HG03280 (cell line): ENCODE measurements around the gene ME1.
"Not testable (repeated sequence)": the region's sequence is repeated elsewhere in the genome, so short reads cannot be mapped to it uniquely, and the experiment has no call there.

Experiments used
- ATAC-seq: cut with Tn5 transposase; IDR thresholded peaks from one replicate; pipeline ENCODE4 v1.9.1; 2021; ENCODE audit warnings: mild to moderate bottlenecking, moderate library complexity; ENCODE audit not compliant: unreplicated experiment

Gene ME1

DNA sequence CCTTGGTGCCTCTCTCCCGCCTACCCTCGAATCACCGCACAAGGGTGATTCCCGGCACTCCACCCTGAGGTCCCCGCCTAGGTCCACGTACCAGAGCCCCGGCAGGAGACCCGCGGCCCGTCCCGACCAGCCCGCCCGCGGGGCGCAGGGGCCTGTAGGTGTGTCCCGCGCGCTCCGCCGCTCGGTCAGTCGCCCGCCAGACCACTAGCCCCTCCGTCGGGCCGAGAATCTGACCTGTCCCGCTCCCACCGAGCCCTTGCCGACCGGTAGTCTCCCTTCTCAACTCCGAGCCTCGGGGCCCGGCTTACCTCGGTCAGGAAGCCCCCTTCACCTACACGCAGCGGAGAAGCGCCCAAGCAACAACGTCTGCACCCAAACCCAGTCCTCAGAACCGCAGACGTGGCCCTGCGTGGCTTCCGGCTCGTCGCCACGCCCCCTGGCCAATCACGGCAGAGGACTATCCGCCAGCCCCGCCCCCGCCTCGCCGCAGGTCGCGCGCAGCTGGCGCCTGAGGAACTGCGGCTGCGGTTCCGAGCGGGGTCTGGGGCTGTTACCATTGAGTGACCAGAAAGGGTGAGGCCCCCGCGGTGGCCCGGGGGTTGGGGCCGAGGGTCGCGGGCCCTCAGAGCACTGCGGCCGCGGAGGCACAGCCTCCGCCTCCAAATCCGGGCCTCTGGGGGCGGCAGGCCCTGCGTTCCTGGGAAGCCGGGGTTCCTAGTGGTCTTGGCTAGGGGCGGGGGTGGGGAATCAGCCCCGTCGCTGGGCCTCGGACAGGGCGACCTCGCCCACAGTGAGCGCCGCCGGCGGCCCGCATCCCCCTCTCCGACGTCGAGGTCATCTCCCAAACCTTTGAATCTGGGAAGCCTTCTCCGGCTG, 237.7 kb downstream of the ME1 start, which contains the start of the genes PGM3 and RWDD2A:
Gene PGM3, minus strand, starts transcription at position 395 of the 876 bp plus-strand sequence. CDS start 2,253 bp downstream, outside the sequence.
Gene RWDD2A, plus strand, starts transcription at position 487 of the 876 bp plus-strand sequence. CDS start 1,095 bp downstream, outside the sequence.
- ATAC-seq, result peak; percentile 98

DNA sequence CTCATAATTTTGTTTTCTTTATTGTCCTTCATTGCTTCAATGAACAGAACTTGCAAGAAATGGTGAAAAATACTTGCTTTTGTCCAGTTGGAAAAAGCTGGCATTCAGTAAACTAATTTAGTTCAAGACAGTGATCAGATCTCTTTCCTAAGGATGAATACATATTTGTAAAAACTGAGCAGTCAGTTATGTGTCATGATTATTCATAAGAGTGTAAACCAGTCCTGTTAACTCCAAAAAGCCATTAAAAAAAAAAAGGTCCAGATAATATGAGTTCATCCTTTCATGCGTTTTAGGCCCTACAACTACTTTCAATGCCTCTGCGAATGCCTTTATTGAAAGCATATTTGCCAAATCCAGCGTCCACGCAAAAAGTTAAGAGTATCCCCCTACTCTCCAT, 238.4 kb downstream of the ME1 start:
- ATAC-seq, result no peak

GRCh38 chr6:83191974-83192373, 238.9 kb downstream of the ME1 start:
- ATAC-seq, result not testable (repeated sequence)

DNA sequence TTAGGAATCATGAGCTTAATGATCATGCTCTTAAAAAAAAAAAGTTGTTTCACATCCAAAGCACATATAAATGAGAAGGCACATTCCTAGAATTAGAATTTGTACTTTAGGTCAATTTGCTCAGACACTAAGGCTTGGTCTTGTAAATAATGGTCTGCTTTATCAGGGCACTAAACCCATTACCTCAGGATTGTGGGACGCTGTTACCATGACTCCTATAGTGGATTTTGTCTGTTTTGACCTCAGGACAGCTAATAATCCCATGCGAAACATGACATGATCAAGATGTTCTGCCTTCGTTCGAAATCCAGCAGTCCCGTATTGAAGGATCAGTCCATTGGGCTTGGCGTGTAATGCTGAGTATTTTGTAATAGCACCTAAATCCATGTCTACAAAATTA, 240.2 kb downstream of the ME1 start:
- no peak for ATAC-seq

DNA sequence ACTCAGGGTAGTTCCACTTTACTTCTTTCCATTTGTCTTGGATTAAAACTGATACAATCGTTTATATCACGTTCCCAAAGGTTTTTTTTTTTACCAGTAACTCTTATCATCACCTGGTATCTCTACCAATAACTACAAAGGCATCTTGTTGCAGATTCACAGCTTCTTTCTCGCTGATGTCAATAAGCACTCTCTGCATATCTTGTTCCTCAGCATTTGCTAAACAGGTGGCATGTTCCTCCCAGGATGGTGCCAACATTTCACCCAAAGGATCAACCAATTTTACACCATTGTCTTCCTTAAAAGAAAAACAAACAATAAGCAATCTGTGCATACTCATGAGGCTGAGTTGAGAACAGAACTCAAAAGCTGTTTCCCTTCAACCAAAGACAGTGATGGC, 242.3 kb downstream of the ME1 start:
- no peak for ATAC-seq

GRCh38 chr6:83185096-83185495, 245.8 kb downstream of the ME1 start:
- no peak for ATAC-seq

- no peak for ATAC-seq
Observed at GRCh38 chr6:83183082-83183828, 247.6 kb downstream of the ME1 start.

GRCh38 chr6:83182114-83182513, 248.7 kb downstream of the ME1 start:
- ATAC-seq, result no peak

DNA sequence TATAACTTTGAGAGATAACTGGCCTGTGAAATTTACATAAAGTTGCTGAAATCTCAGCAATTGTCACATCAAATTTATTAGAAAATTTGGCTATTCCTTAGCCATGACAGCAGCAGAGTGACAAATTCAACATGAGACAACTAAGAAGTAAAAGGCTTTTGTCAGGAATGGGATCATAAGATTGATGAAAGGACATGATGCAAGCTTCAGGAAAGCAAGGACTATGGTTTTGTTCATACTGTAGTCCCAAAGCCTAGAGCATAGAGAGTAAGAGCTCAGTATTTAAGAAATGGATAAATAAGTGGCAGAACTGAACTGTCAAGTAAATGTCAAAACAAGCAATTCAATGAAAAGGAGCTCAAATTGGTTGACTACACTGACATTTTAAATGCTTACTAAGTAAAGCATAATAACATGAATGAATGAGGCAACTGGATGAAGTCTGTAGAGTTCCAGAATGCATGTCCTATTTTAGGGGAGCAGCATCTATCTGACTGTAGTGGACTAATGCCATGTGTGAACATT, 250.4 kb downstream of the ME1 start:
- ATAC-seq, result no peak

DNA sequence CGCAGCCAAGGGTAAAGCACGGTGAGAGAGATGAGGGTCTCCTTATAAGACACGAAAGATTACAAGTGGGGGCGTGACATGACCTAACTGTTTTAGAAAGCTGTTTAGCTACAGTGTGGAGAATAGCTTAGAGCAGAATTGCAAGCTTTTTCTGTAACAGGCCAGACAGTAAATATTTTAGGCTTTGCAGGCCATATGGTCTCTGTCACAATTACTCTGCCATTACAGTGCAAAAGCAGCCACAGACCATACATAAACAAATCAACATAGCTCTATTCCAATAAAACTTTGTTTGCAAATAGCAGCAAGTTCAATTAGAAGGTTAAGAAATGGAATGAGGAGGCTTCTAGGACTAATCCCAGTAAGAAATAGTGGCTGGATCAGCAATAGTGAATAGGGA, 254.6 kb downstream of the ME1 start:
- no peak for ATAC-seq

GRCh38 chr6:83169511-83169910, 261.3 kb downstream of the ME1 start:
- ATAC-seq, result no peak

GRCh38 chr6:83169106-83169505, 261.7 kb downstream of the ME1 start:
- ATAC-seq, result no peak

DNA sequence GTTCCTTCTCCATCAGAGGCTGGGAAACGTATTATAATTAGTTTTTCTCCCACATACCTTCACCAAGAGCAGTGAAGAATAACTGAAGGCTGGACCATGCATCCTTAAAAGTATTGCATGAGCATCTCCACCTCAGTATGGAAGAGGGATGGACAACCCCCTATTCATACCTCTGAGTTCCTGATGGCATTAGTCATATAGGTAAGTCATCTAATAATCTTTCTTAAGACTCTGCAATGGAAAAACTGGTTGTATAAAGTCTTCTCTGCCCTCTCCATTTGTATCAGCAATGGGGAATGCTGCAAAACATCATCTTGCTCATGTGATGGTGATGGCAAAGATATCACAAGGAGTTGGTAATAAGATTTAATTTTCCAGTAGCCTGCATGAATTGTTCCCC, 262.3 kb downstream of the ME1 start:
- ATAC-seq, result no peak

- ATAC-seq, result no peak
Observed at GRCh38 chr6:83167726-83168278, 263.0 kb downstream of the ME1 start.
